KMS-11 (cell line): ENCODE measurements around the gene ZNF845.
"Not testable (repeated sequence)": the region's sequence is repeated elsewhere in the genome, so short reads cannot be mapped to it uniquely, and the experiment has no call there.

ENCODE experiments used
- H2AFZ ChIP-seq: fragments of 200-600 bp; sonication (generic); 2 replicates; pipeline ENCODE4 v1.6.1; 2016; ENCODE audit warnings: antibody characterized with exemption, mixed run types, low read depth
- H3K27ac ChIP-seq: fragments of 200-600 bp; sonication (generic); 2 replicates; pipeline ENCODE4 v1.6.1; 2016; ENCODE audit warnings: mild to moderate bottlenecking, mixed run types
- H3K27me3 ChIP-seq: fragments of 200-600 bp; sonication (generic); 2 replicates; pipeline ENCODE4 v1.6.1; 2017; ENCODE audit warnings: mild to moderate bottlenecking, low read depth, mixed run types, moderate library complexity; ENCODE audit not compliant: insufficient read depth
- H3K36me3 ChIP-seq: fragments of 200-600 bp; sonication (generic); 2 replicates; pipeline ENCODE4 v1.6.1; 2017; ENCODE audit warnings: mild to moderate bottlenecking, mixed run types; ENCODE audit not compliant: insufficient read depth
- H3K4me1 ChIP-seq: fragments of 200-600 bp; sonication (generic); 2 replicates; pipeline ENCODE4 v1.6.1; 2016; ENCODE audit warnings: mild to moderate bottlenecking, low read depth, mixed run types; ENCODE audit not compliant: poor library complexity, severe bottlenecking
- H3K4me2 ChIP-seq: fragments of 200-600 bp; sonication (generic); 2 replicates; pipeline ENCODE4 v1.7.0; 2016; ENCODE audit warnings: mild to moderate bottlenecking, mixed run types
- H3K4me3 ChIP-seq: fragments of 200-600 bp; sonication (generic); IDR thresholded peaks from 2 replicates; pipeline ENCODE4 v1.6.1; 2017; ENCODE audit warnings: low read depth, low read length, mixed read lengths; ENCODE audit not compliant: insufficient read depth
- H3K79me2 ChIP-seq: fragments of 200-600 bp; sonication (generic); 2 replicates; pipeline ENCODE4 v1.6.1; 2016; ENCODE audit warnings: low read depth, mixed run types; ENCODE audit not compliant: insufficient read depth
- H3K9ac ChIP-seq: fragments of 200-600 bp; sonication (generic); 2 replicates; pipeline ENCODE4 v1.6.1; 2016; ENCODE audit warnings: mild to moderate bottlenecking, mixed run types
- H4K20me1 ChIP-seq: fragments of 200-600 bp; sonication (generic); 2 replicates; pipeline ENCODE4 v1.6.1; 2016; ENCODE audit warnings: mild to moderate bottlenecking, mixed run types; ENCODE audit not compliant: insufficient read depth
- CTCF ChIP-seq: fragments of 200-600 bp; sonication (generic); conservative IDR thresholded peaks from 2 replicates; pipeline ENCODE4 v1.6.1; 2017; ENCODE audit warnings: low read depth, mild to moderate bottlenecking, antibody characterized with exemption, low read length, moderate library complexity, mixed read lengths

ZNF845 gene

GRCh38 chr19:53389978-53390377 is 56.4 kb downstream of the ZNF845 start:
- Histone ChIP-seq H3K27ac (no peak overlapping the region), H3K9ac (no peak overlapping the region), H3K4me2 (no peak overlapping the region), H3K27me3 (no peaks in the 10 kb centered on the region), H4K20me1 (no peaks in the 10 kb centered on the region), H3K4me1 (no peaks in the 10 kb centered on the region), H2AFZ (no peak overlapping the region), H3K79me2 (no peaks in the 10 kb centered on the region), H3K36me3 (no peaks in the 10 kb centered on the region), H3K4me3 (no peak overlapping the region)
- TF ChIP-seq CTCF, result no peak

- H3K4me2 ChIP-seq, result no peak overlapping the region
- no peaks in the 10 kb centered on the region for H3K36me3 ChIP-seq
- H3K27me3 ChIP-seq, result no peaks in the 10 kb centered on the region
- no peak overlapping the region for H3K27ac ChIP-seq
- H3K79me2 ChIP-seq, result no peaks in the 10 kb centered on the region
- no peak overlapping the region for H3K4me3 ChIP-seq
- H3K9ac ChIP-seq, result no peak overlapping the region
- TF ChIP-seq CTCF, result no peak
- H3K4me1 ChIP-seq, result no peaks in the 10 kb centered on the region
- no peak overlapping the region for H2AFZ ChIP-seq
- no peaks in the 10 kb centered on the region for H4K20me1 ChIP-seq
These were observed 61.0 kb downstream of the ZNF845 start for GRCh38 chr19:53394522-53394973.

- H3K4me3 ChIP-seq, result no peak within 1 kb of the TSS
- H3K79me2 ChIP-seq, result no peaks in the 10 kb centered on the region
- peak within 1 kb of the TSS; percentile 62 for H3K27ac ChIP-seq
- H3K4me2 ChIP-seq, result peak within 1 kb of the TSS; percentile 88
- peak within 1 kb of the TSS; percentile 70; the same call in 1 of the 2 replicates for H3K9ac ChIP-seq
- H3K36me3 ChIP-seq, result no peaks in the 10 kb centered on the region
- no peaks in the 10 kb centered on the region for H3K27me3 ChIP-seq
- H3K4me1 ChIP-seq, result no peaks in the 10 kb centered on the region
- H2AFZ ChIP-seq, result peak within 1 kb of the TSS; percentile 66
- TF ChIP-seq CTCF, result 0 out of 2 replicates have a peak, but pooled peaks have one; percentile 31
- H4K20me1 ChIP-seq, result no peaks in the 10 kb centered on the region
These were observed 61.7 kb downstream of the ZNF845 start, which contains the start of gene ZNF765 for GRCh38 chr19:53394974-53395839. Gene ZNF765 (plus strand): TSS chr19:53395149. CDS start chr19:53398016, 2,867 bp downstream.

GRCh38 chr19:53395840-53396524 is 62.4 kb downstream of the ZNF845 start:
- not testable (repeated sequence) for H3K4me1 ChIP-seq, H3K36me3 ChIP-seq, H3K27me3 ChIP-seq, H3K4me3 ChIP-seq, H4K20me1 ChIP-seq, H3K79me2 ChIP-seq
- Histone ChIP-seq H3K4me2 (peak overlapping the region; percentile 88), H3K9ac (peak overlapping the region; percentile 70; the same call in 1 of the 2 replicates), H3K27ac (peak overlapping the region; percentile 62; the same call in 1 of the 2 replicates), H2AFZ (peak overlapping the region; percentile 66; the same call in 1 of the 2 replicates)
